K562 (cell line): ENCODE measurements around the gene FARP1. TPM values are rescaled to one million over a fixed set of nuclear protein-coding genes. Genes with fewer than 3 reads are reported as not detected.

Source experiments
- ATAC-seq: fragments of 200-7000 bp; cut with Tn5 transposase; 3 replicates; pipeline ENCODE4 v1.9.1; 2020; ENCODE audit warnings: moderate library complexity
- BruUV-seq: library from RNA; stranded (reverse); fragments of 400-500 nt; replicated peaks from 2 replicates; lab custom pipeline; 2021; lab: Mats Ljungman, UMichigan
- CTCF ChIA-PET: fragments of 300-600 bp; formaldehyde crosslinking; extraction: SDS; loops from one replicate; lab custom pipeline; 2021; ENCODE audit warnings: low intra/inter-chr PET ratio; lab: Yijun Ruan, JAX
- POLR2A ChIA-PET: fragments of 300-600, 350-650 bp; sonication (Branson Sonifier 250); formaldehyde crosslinking; extraction: SDS; loops from one replicate; lab custom pipeline; 2021; ENCODE audit warnings: antibody characterized with exemption, inconsistent platforms; lab: Yijun Ruan, JAX
- DNase-seq, 4 experiments: peaks; one replicate each; pipeline versions ENCODE4 v3.0.0 to v3.0.0-alpha.2; 2011 to 2018; ENCODE audit warnings: low spot score in 3 of 4, mixed read lengths in 3 of 4; ENCODE audit errors: extremely low read depth in 1 of 4
- FAIRE-seq: peaks from 2 replicates; lab custom pipeline; 2011; peaks lifted over from hg19 to GRCh38; lab: Jason Lieb, UNC
- H2AFZ ChIP-seq: 2 replicates; pipeline ENCODE4 v1.6.0; 2011; ENCODE audit warnings: low read depth, low read length, control low read depth, inconsistent platforms
- H3K27ac ChIP-seq: fragments of 200-600 bp; 3 replicates; pipeline ENCODE4 v1.8.0; 2011; ENCODE audit warnings: low read depth, mild to moderate bottlenecking, control low read depth, inconsistent platforms, low read length, moderate library complexity, mixed read lengths; ENCODE audit errors: extremely low read depth
- H3K27me3 ChIP-seq, 2 experiments: fragments of 300-600 bp in 1 of 2; 2 replicates in 1 of 2; 3 replicates in 1 of 2; pipeline versions ENCODE4 v1.6.0 to v1.8.0; 2011; ENCODE audit warnings: inconsistent platforms in 2 of 2, low read length in 2 of 2, mild to moderate bottlenecking in 1 of 2, mixed read lengths in 1 of 2, moderate library complexity in 1 of 2; ENCODE audit not compliant: control insufficient read depth in 2 of 2, insufficient read depth in 2 of 2
- H3K36me3 ChIP-seq: fragments of 300-600 bp; 3 replicates; pipeline ENCODE4 v1.8.0; 2011; ENCODE audit warnings: mild to moderate bottlenecking, low read length, inconsistent platforms; ENCODE audit not compliant: control insufficient read depth, insufficient read depth
- H3K4me1 ChIP-seq, 2 experiments: fragments of 200-600 bp in 1 of 2; replicated peaks in 1 of 2; 2 replicates in 1 of 2; 3 replicates in 1 of 2; pipeline versions ENCODE4 v1.5.1 to v1.8.0; 2011; ENCODE audit warnings: inconsistent platforms in 2 of 2, low read length in 2 of 2, mild to moderate bottlenecking in 1 of 2, mixed read lengths in 1 of 2, moderate library complexity in 1 of 2; ENCODE audit not compliant: control insufficient read depth in 2 of 2, insufficient read depth in 2 of 2
- H3K4me2 ChIP-seq: 2 replicates; pipeline ENCODE4 v1.6.1; 2011; ENCODE audit warnings: low read length, control low read depth, inconsistent platforms, mixed read lengths; ENCODE audit not compliant: insufficient read depth
- H3K4me3 ChIP-seq: fragments of 200-600 bp; sonication (generic), shearing (Covaris generic); 2 replicates; pipeline ENCODE4 v1.5.1; 2016; ENCODE audit warnings: control low read depth, inconsistent platforms
- H3K79me2 ChIP-seq: fragments of 200-600 bp; 3 replicates; pipeline ENCODE4 v1.8.0; 2011; ENCODE audit warnings: low read length, inconsistent platforms; ENCODE audit not compliant: control insufficient read depth, insufficient read depth
- H3K9ac ChIP-seq, 2 experiments: 2 replicates each; pipeline versions ENCODE4 v1.6.0 to v1.6.1; 2011; ENCODE audit warnings: low read depth in 2 of 2, low read length in 2 of 2, control low read depth in 1 of 2, inconsistent platforms in 1 of 2, mild to moderate bottlenecking in 1 of 2, mixed read lengths in 1 of 2; ENCODE audit not compliant: insufficient read depth in 1 of 2
- H3K9me1 ChIP-seq: one replicate; pipeline ENCODE4 v1.6.0; 2011; ENCODE audit warnings: inconsistent platforms, mild to moderate bottlenecking, low read length, moderate library complexity; ENCODE audit not compliant: control insufficient read depth, insufficient read depth
- H3K9me3 ChIP-seq: replicated peaks from 2 replicates; pipeline ENCODE4 v1.5.1; 2011; ENCODE audit warnings: low read depth, low read length, inconsistent platforms; ENCODE audit not compliant: control insufficient read depth, insufficient read depth
- H4K20me1 ChIP-seq: replicated peaks from 2 replicates; pipeline ENCODE4 v1.6.1; 2011; ENCODE audit warnings: low read length, inconsistent platforms, mixed read lengths; ENCODE audit not compliant: control insufficient read depth, insufficient read depth
- HMBOX1 ChIP-seq: sonication (generic); IDR thresholded peaks from 2 replicates; pipeline ENCODE4 v1.6.1; 2016
- MGA ChIP-seq: fragments of 450-650 bp; IDR thresholded peaks from 2 replicates; pipeline ENCODE4 v1.6.1; 2016; ENCODE audit warnings: mild to moderate bottlenecking, moderate library complexity
- ZBTB11 ChIP-seq, 3 experiments: fragments of 200-800 bp in 1 of 3; fragments of 250-450 bp in 1 of 3; fragments of 450-650 bp in 1 of 3; sonication (Bioruptor Pico) in 1 of 3; sonication (Bioruptor generic) in 1 of 3; formaldehyde crosslinking in 1 of 3; IDR thresholded peaks; 2 replicates each; pipeline versions ENCODE4 v1.6.1 to v1.8.0; 2016 to 2022; ENCODE audit warnings: mild to moderate bottlenecking in 2 of 3, missing genetic modification characterization in 2 of 3, missing compliant biosample characterization in 1 of 3, moderate library complexity in 1 of 3
- WGBS: fragments of 100-300 bp; shearing (Covaris generic); methylation state at CpG from one replicate; pipeline ENCODE4 v1.1.6; 2016; ENCODE audit warnings: low coverage, mixed read lengths; ENCODE audit not compliant: insufficient coverage; ENCODE audit errors: missing lambda C conversion rate; 5-methylcytosine and 5-hydroxymethylcytosine counted together
- in situ Hi-C: fragments of 300-500 bp; cut with MboI; formaldehyde crosslinking; loops from 4 replicates; pipeline ENCODE4 v1.15.0; 2018; ENCODE audit warnings: inconsistent platforms, mixed read lengths
- intact Hi-C: fragments of 100-400 bp; cut with micrococcal nuclease; formaldehyde crosslinking; loops from 2 replicates; pipeline ENCODE4 v1.14.2; 2022
- polyA plus RNA-seq, 8 experiments: library from polyadenylated mRNA; depleted of rRNA in 4 of 8; stranded (reverse) in 5 of 8; unstranded in 3 of 8; fragments of >200 nt; fragmentation: Nextera tagmentation in 2 of 8; fragmentation: Illumina TruSeq in 1 of 8; extraction: Ambion mirVana in 2 of 8; extraction: Trizol in 1 of 8; gene quantifications; 2 replicates each; pipeline versions ENCODE4 v1.2.1 to v1.2.3, GENCODE V29; 2011 to 2014; ENCODE audit warnings: inconsistent platforms in 1 of 8, missing spikeins in 1 of 8
- total RNA-seq, 7 experiments: library from RNA; depleted of rRNA in 6 of 7; stranded (reverse); fragments of >200 nt in 6 of 7; fragmentation: Illumina TruSeq in 2 of 7; extraction: Trizol in 2 of 7; gene quantifications; 2 replicates each; pipeline versions ENCODE4 v1.2.1 to v1.2.3, GENCODE V29; 2011 to 2021; ENCODE audit warnings: low replicate concordance in 1 of 7

The FARP1 gene
- total and polyA plus RNA-seq, 9 of the 15 experiments (the other 6 are each of a cell fraction or from before 2014, with no cell fraction given), result 0.03 to 0.29 (median 0.05) TPM; not detected in 3

- no peak for TF ChIP-seq ZBTB11 (CRISPR knock-in tag; IDR thresholded peaks at IDR 0.05)
Measured at GRCh38 chr13:98325724-98326123, 182.8 kb downstream of the FARP1 start (continued).

- H3K4me3 ChIP-seq, result no peak overlapping the region
- no peak overlapping the region for H2AFZ ChIP-seq
- H3K36me3 ChIP-seq, result no peaks in the 10 kb centered on the region
- POLR2A ChIA-PET, result no interaction called here
- in situ Hi-C loops (no loop called here), intact Hi-C loops (no loop called here)
- peaks cover 0 to 24% of the 10 kb centered on the region in 2 experiments; a peak in 3 of 5 replicates for H3K27me3 ChIP-seq
- no peaks in the 10 kb centered on the region for H3K79me2 ChIP-seq
- FAIRE-seq, result no peak
- no TSS peak for BruUV-seq
- no peak overlapping the region for H3K4me2 ChIP-seq
- 0% methylated on average over 5 of the region's 5 CpGs for WGBS
- ATAC-seq, result no peak
- no peak overlapping the region for H3K9ac ChIP-seq
- H3K27ac ChIP-seq, result no peak overlapping the region
- H4K20me1 ChIP-seq, result no peaks in the 10 kb centered on the region
- H3K9me1 ChIP-seq, result no peaks in the 10 kb centered on the region
- H3K9me3 ChIP-seq, result no peaks in the 10 kb centered on the region
- H3K4me1 ChIP-seq, result no peaks in the 10 kb centered on the region; a peak in 1 of 5 replicates
- no peak for DNase-seq
- CTCF ChIA-PET, result no interaction called here
- TF ChIP-seq MGA (no peak), HMBOX1 (no peak)
Measured at GRCh38 chr13:98326291-98326690, 183.4 kb downstream of the FARP1 start.
